NCI-H748 (cell line): Measurements from ENCODE around the gene PHF14.

Source experiments
- DNase-seq: peaks from one replicate; lab custom pipeline; 2025; ENCODE audit not compliant: unreplicated experiment; lab: John Stamatoyannopoulos, UW

Gene PHF14

DNA sequence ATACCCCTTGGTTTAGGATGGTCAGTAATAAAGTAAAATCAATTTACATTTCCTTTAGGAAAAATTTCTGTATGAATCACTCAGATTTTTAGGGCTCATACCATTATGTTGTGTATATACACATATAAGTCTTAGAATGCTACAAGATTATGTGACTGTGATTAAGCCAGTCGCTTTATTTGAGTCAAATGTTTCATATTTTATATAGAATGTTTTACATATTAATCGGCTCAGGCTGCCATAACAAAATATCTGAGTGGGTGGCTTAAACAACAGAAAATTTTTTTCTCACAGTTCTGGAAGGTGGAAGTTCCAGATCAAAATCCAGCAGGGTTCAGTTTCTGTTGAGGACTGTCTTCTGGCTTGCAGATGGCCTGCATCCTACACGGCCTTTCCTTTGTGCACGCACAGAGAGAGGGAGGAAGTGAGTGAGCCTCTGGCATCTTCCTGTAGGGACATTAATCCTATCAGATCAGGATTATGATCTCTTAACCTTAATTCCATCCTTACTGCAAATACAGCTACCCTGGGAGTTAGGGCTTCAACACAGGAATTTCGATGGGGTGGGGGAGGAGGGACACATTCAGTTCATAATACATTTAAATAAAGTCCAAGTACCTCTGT is 198.0 kb downstream of the PHF14 start:
- no peak for DNase-seq

DNA sequence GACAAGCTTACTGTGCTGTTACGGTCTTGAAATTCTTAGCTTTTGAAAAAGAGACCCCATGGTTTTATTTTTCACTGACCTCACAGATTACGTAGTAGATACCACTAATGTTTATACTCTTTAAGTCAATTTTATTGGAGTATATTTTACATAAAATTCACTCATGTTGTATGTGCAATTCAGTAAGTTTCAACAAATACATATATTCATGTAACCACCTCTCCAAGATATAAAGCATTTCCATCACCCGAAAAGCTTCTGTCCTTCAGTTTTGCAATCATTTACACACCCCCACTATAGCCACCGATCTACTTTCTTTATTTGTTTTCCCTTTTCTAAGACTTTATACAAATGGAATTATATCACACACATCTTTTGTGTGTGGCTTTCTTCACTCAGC is 199.2 kb downstream of the PHF14 start:
- no peak for DNase-seq

DNA sequence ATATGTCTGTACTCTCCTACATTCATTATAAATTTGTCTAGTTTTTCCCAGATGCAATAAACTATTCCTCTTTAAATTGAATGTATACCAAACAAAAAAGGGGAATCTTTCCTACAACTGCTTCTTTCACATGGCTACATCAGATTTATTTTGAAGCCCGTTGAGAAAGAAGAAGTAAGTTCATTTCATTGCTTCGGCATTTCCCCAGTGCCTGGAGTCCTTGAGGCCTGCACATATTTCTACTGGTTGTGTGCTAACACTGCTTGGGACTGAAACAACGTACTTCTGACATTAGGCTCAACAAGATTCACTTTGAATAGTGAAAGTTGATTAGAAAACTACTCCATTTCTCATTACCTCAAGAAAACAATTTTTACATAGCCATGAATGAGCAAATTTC is 201.7 kb downstream of the PHF14 start:
- no peak for DNase-seq

DNA sequence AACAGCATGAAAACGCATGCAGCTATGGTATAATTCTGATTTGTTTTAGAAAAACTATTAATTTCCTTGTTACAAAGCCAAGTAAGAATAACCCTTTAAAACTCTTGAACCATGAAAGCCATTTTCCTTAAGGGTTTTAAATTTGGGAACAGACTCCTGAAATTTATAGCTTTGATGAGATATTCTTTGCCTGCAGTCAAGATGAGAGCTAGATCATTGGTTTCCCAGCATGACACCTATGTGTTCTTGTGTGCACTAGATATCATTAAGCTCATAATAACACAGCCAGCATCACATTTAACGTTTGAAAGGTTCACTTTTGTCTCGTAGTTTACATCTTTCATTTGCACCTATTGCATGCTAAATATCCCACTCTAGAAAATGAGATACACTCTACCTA is 202.2 kb downstream of the PHF14 start:
- DNase-seq: peak; percentile 76

DNA sequence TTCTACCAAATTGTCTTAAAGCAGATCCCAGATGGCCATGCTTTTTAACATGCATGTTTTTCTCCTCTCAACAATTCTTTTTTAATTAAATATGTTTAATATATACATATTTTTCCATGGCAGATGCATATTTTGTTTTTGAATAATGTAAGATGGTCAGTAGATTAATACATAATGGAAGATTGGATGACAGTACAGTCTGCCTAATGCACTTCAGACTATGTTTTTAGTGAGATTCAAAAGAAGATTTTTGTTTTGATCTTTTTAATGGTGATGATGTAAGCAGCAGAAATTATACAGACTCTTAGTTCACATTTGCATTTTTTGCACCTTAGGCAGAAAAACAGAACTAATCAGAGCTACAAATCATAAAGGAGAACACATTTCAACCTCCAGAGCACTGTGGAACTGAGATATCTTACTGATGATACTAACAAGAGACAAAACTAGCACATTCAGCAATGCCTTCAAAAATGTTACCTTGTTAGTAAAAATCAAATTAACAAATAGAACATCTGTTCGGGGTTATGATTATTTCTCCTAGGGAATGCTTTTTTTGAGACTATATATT is 203.4 kb downstream of the PHF14 start:
- no peak for DNase-seq

DNA sequence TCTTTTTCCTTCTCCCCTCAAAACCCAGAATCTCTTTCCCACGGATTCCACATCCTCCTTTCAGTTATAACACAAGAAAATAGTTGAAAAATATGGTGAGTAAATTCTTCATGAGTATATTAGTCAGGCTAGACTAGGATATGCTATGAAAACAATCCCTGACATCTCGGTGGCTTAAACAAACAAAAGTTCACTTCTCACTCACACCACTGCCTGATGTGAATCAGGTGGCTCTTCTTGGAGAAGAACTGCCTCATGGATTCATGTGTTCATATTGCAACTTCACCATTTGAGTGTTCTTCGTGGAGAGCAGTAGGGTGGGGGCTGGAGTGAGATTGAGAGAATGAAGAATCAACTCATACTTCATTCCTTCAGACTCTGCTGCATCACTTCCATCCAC is 204.1 kb downstream of the PHF14 start:
- no peak for DNase-seq

DNA sequence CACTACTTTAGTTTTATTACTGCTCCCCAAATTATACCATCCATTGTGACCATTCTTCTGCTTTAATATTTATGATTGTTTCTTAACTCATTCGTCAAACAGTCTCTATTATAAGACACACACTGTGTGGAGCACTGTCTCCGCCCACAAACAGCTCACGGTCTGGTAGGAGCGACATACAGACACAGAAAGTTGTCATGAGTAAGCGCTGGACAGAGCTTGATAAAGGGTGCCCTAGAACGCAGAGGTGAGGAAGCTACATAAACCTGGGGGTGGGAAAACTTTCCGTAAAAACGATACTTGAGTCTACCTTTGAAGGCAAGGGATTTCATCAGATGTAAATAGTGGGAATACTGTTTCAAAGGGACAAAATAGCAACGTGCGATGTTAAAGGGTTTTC is 207.9 kb downstream of the PHF14 start:
- no peak for DNase-seq

DNA sequence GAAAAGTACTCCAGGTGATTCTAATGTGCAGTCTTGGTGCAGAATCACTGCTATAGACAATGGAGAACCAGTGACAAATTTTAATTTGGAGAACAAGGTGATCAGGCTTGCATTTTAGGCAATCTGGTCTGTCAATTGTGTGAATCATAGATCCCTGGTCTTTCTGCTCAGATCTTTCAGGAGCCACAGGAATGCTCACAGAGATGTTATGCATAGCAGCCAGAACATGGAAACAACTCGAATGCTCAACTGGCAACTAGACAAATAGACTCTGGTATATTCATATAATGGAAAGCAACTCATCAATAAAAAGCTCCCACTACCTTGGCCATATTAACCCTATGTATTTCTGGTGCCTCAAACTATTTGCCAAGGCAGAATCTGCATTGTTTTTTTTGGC is 209.1 kb downstream of the PHF14 start:
- no peak for DNase-seq

DNA sequence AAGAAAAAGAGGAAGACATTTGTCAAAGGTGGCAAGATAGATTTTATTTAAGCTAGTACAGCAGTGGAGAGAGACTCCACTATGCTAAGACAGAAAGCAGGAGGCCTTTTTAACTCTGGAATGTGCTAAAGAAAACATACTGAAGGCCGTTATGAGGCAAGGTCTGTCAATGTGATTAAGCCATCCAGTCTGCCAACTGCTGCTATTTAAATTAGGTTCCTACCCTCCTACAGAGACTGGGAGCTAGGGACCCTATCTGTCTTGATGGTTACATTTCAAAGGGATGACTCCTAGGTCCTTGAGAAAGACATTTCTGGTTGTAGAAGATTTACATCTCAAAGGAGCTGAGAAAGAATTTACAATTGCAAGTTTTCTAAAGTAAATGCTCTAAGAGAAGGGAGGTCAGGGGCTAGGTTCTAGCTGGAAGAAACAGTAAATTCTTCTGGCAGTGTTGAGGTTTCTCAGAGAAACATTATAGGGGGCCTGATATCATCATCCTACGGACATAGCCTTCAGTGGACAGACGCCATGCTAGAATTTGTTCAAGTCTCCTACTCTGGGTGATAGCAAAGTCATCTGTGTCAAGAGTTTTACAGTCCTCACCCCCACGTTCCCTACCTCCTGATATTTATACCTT is 211.6 kb downstream of the PHF14 start:
- DNase-seq: no peak

DNA sequence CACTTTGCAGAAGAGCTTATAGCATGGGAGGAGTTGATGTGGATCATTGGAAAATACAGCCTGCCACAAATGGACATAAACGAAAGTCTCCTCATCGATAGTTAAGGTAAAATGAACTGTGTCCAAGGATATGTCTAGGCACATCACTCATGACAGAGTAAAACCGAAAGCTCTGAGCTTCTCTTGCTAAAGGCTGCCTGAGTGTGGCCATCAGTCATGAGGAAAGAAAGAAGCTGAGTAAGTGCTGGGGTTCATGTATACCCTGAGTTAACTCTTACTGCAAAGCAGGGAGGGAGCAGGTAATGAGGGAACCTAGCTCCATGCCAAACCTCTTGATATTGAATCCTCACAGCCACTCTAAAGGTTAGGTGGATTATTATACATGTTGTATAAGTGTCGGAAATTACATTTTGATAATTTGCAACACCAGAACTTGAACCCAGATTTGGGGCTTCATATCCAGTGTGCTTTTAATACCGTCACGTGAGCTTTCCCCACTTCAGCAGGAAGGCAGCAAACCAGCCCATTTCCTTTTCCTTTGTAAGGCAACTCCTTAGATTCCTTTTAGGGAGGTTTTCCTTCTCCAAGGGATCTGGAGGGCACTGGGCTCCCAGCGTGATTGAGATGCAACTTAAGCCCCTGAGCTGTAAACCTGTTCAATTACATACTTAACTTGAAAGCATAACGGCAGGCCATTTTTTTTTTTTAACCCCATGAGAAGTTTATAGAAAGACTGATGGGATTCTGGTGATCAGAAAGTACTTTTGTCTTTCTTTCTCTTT is 215.0 kb downstream of the PHF14 start:
- no peak for DNase-seq

DNA sequence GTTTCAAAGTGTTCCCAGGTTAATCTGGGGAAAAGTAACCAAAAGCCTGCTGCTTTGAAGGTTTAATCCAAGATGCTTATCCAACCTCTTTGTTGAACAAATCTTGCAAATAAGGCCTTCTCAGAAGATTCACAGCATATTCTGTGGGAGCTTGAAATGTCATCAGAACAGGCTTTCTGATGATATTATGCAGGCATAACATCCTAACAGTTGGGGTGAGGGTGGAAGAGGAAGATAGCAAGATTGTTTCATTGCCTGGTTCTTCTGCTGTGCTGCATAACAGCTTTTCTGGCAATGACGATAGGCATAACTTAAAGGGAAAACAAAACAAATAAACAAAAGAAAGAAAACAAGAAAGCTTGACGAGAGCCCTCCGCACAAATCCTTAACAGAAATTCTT is 217.4 kb downstream of the PHF14 start:
- DNase-seq: no peak

DNA sequence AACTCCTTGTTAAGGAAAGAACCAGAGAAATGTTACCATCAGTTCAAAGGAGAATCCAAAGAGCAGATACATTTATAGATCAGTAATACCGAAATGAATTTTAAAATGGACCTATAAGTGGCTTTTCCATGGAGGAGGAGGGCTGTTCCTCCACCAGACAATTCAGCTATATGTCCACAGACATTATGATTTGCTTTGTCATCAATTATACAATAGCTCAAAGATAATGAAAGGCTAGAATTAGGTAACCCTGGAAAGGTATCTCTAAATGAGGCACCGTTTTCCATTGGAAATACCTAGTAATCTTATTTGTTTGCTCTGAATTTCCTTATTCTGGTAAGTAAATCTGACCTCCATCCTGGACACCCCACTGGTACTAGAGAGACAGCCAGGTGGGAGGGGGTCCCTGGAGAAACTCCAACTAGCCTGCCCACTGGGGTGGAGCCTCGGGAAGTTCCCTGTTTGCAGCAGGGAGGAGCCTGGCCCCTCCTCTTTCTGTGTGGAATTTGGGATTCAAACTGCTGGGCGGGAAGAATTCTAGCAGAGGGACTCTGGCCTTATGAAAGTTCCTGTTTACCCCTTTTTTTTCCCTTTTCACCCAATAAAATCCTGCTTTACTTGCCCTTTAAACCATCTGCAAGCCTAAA is 218.0 kb downstream of the PHF14 start:
- DNase-seq: peak; percentile 16

DNA sequence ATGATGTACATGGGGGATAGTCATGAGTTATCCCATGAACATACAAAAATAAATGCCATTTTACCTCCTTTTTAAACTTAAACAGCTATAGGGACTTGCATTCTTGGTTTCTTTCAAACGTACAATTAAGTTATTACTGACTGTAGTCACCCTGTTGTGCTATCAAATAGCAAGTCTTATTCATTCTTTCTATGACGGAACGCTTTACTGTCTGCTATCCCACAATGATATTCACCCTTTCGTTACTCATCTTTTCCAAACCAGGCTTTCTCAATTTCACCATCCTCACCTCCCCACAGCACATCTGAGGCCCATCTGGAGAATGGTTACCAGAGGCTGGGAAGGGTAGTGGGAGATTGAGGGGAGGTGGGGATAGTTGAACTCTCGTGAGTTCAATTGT is 218.8 kb downstream of the PHF14 start:
- DNase-seq: no peak

DNA sequence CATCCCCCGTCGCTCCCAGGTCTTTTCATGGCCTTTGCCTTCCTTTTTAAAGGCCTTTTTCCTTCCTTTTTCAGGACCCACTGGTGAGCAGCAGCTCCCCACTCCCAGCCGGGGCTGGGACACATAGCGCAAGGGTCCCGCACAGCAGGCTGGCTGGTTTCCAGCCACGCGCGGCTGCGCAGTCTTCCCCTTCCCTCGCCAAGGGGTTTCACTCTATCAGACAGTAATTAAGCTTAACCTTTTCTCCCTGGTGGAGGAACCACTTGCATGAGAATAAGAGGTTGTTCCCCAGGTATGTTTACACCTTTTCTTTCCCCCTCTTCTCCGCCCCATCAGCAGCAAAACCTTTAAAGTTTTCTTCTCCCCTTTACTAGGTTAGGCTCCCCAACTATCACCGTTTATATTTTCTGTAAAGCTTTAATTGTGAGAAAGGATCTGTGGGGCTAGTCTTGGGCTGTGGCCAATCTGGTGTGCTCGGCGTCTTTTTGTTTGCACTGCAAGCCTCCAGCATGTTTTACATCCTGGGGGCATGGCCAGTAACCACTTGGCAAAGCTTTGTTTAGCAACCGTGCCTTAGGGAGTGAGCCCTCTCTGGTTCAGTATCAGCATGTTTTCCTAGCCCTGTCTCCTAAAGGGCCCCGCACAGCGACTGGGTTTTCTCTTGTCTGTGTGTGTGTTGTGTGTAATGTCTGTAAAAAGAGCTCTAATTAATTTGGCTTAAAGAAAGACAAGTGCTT is 219.6 kb downstream of the PHF14 start:
- peak; percentile 88 for DNase-seq

DNA sequence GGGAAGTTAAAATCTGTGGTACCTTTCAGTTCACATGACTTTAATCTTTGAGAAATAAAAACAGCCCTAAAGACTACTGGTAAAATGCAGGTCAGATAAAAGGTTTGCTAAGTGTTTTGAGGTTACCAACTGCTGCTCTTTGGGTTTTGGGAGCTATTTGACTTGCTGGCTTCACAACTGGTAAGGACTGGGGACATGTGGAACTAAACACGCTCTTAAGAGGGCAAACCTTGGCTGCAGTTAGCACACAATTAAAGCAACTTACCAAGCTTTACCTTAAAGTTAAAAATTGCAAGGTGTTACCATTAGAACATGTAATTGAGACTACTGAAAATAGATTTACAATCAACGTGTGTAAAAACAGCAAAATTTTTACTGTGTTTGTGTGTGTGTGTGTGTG is 220.2 kb downstream of the PHF14 start:
- peak; percentile 33 for DNase-seq

DNA sequence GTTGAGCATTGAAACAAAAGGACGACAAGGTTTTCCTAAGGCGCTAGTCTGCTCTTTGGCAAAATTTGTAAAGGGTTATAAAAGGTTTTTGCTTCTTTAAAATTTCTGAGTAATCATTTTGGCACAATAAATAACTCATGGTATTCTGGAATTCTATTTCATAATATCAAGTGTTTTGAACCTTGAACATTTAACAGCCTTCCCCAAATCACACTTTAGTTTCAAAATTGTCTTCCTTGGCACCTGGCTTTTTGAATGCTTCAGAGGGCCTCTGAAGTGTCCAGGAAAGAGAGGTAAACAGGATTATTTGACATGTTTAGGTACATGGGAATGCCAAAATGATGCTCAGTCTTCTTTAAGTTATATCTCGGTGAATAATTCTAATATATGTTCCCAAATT is 220.8 kb downstream of the PHF14 start:
- no peak for DNase-seq

DNA sequence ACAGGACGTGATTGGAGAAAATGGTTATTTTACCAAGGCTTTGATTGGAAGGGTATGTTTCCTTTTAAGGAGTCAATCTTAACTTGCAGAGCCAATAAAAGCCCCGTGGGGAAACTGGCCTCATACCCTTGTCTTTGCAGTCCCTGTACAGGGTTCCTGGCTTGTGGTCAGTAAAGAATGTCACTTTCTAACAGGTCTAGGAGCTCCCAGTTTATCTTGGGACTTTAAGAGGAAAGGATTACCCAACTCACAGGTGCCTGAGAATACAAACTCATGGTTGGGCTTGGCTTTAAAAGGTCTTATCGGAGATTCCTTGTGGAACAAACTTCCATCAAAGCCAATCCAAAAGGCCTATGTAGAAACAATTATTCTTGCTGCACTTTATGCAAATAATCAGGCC is 221.8 kb downstream of the PHF14 start:
- DNase-seq: no peak

DNA sequence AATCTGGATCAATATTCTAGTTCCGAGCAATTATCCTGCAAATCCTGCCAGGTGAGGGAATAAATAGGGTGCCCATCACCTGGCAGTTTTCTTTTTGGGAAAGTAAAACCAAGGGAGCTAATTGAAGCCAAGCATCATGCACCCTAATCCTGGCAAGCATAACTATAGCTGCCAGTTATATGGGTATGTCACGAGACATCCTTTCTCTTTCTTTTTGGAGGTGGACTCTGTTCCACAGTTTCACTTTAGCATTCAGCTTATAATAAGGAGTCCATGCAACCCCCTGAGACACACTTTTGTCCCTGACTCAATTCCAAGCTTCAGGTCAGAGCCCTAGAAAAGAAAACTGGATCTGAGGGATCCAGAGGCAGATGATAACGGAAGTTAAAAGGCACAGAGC is 222.5 kb downstream of the PHF14 start:
- DNase-seq: no peak

DNA sequence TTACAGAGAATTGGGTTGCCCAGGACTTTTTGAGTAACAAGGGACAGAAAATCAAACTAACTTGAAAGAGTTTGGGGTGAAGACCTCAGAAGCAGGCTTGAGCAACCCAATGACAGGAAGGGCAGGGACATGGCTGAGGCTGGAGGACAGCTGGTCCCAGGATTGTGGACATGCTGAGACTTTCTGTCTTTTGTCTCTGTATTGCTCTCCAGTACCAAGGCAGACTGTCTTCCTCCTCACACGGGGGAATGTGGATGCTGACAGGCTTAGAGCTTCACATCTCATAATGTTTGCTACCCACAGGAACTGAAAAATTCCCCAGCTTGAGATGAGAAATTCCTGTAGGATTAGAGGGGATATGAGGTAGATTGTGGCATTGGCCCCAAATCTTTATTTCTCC is 229.6 kb downstream of the PHF14 start:
- DNase-seq: no peak

DNA sequence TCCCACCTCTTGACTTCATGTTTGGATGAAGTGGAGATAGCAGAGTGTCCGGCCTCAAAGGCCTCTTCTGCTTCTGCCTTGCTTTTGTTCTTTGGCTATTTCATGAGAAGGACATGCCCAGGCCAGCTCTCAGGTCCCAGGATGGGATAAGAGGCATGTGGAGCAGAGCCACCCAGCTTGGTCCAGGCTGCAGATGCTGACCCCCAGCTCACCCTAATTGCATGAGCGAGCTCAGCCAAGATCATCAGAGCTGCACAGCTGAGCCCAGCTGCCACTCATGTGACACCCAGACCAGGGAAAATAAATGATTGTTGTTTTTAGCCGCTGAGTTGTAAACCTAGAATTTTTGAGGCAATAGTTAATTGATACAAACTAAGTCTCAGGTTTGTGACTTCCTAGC is 230.0 kb downstream of the PHF14 start:
- no peak for DNase-seq
